GM12878 (cell line): ENCODE data around the gene PGM3. TPM values are rescaled to one million over a fixed set of nuclear protein-coding genes. Genes with fewer than 3 reads are reported as not detected.

ENCODE experiments used
- ATAC-seq: fragments of 200-7000 bp; cut with Tn5 transposase; 3 replicates; pipeline ENCODE4 v1.9.1; 2020; ENCODE audit warnings: mild to moderate bottlenecking, moderate library complexity
- BruUV-seq: library from RNA; stranded (reverse); fragments of 400-500 nt; replicated peaks from 2 replicates; lab custom pipeline; 2021; lab: Mats Ljungman, UMichigan
- CTCF ChIA-PET: fragments of 300-600 bp; sonication (Branson Sonifier 250); formaldehyde crosslinking; extraction: SDS; loops from one replicate; lab custom pipeline; 2021; ENCODE audit warnings: inconsistent platforms; lab: Yijun Ruan, JAX
- POLR2A ChIA-PET: fragments of 350-600 bp; formaldehyde crosslinking; extraction: SDS; loops from one replicate; lab custom pipeline; 2021; ENCODE audit warnings: inconsistent platforms; lab: Charles Lee
- RAD21 ChIA-PET: fragments of 300-600 bp; sonication (Branson Sonifier 250); formaldehyde crosslinking; loops from one replicate; lab custom pipeline; 2023; ENCODE audit warnings: antibody characterized with exemption; ENCODE audit not compliant: unreplicated experiment; lab: Charles Lee
- SMC1A ChIA-PET: fragments of 300-600 bp; sonication (Branson Sonifier 250); formaldehyde crosslinking; loops from one replicate; lab custom pipeline; 2023; ENCODE audit not compliant: unreplicated experiment, uncharacterized antibody; lab: Charles Lee
- DNase-seq: peaks from one replicate; pipeline ENCODE4 v3.0.0-alpha.2; 2011; ENCODE audit warnings: low read depth, low spot score
- FAIRE-seq: peaks from 3 replicates; lab custom pipeline; 2011; peaks lifted over from hg19 to GRCh38; lab: Jason Lieb, UNC
- H2AFZ ChIP-seq: 2 replicates; pipeline ENCODE4 v1.6.0; 2011; ENCODE audit warnings: low read depth, low read length, control low read depth; ENCODE audit not compliant: control insufficient read depth
- H3K27ac ChIP-seq: 2 replicates; pipeline ENCODE4 v1.5.1; 2011; ENCODE audit warnings: control low read depth; ENCODE audit not compliant: control insufficient read depth, insufficient read depth
- H3K27me3 ChIP-seq, 2 experiments: replicated peaks in 1 of 2; 2 replicates each; pipeline versions ENCODE4 v1.6.0 to v1.6.1; 2011; ENCODE audit warnings: low read length in 1 of 2; ENCODE audit not compliant: control insufficient read depth in 2 of 2, insufficient read depth in 2 of 2
- H3K36me3 ChIP-seq, 2 experiments: 2 replicates each; pipeline ENCODE4 v1.5.1; 2011; ENCODE audit warnings: low read length in 1 of 2; ENCODE audit not compliant: control insufficient read depth in 2 of 2, insufficient read depth in 2 of 2
- H3K4me1 ChIP-seq: 2 replicates; pipeline ENCODE4 v1.6.1; 2011; ENCODE audit warnings: mild to moderate bottlenecking, low read length, moderate library complexity, mixed read lengths; ENCODE audit not compliant: control insufficient read depth, insufficient read depth
- H3K4me2 ChIP-seq: 2 replicates; pipeline ENCODE4 v1.6.0; 2011; ENCODE audit warnings: control low read depth; ENCODE audit not compliant: control insufficient read depth, insufficient read depth
- H3K4me3 ChIP-seq: fragments of 200-600 bp; sonication (generic); 2 replicates; pipeline ENCODE4 v1.5.1; 2016
- H3K79me2 ChIP-seq: 2 replicates; pipeline ENCODE4 v1.6.0; 2011; ENCODE audit warnings: low read length; ENCODE audit not compliant: control insufficient read depth, insufficient read depth
- H3K9ac ChIP-seq: 2 replicates; pipeline ENCODE4 v1.8.0; 2011; ENCODE audit warnings: low read length, control low read depth, mixed read lengths; ENCODE audit not compliant: control insufficient read depth, insufficient read depth
- H3K9me3 ChIP-seq: replicated peaks from 3 replicates; pipeline ENCODE4 v1.5.1; 2011; ENCODE audit warnings: mild to moderate bottlenecking, low read length; ENCODE audit not compliant: control insufficient read depth, insufficient read depth
- H4K20me1 ChIP-seq: 2 replicates; pipeline ENCODE4 v1.6.0; 2011; ENCODE audit not compliant: control insufficient read depth, insufficient read depth
- BCL11A ChIP-seq: IDR thresholded peaks from 2 replicates; pipeline ENCODE4 v1.6.1; 2011; ENCODE audit warnings: low read depth, low read length
- MEF2A ChIP-seq: IDR thresholded peaks from 2 replicates; pipeline ENCODE4 v1.6.1; 2011; ENCODE audit warnings: low read depth, mild to moderate bottlenecking, low read length, moderate library complexity; ENCODE audit not compliant: insufficient read depth
- MTA3 ChIP-seq: IDR thresholded peaks from 2 replicates; pipeline ENCODE4 v1.6.1; 2012; ENCODE audit warnings: low read length, inconsistent platforms, borderline replicate concordance
- NR2C1 ChIP-seq: fragments of 450-650 bp; IDR thresholded peaks from 2 replicates; pipeline ENCODE4 v1.6.1; 2017; ENCODE audit warnings: antibody characterized with exemption, mild to moderate bottlenecking, moderate library complexity
- NRF1 ChIP-seq: conservative IDR thresholded peaks from 2 replicates; pipeline ENCODE4 v1.6.1; 2011; ENCODE audit warnings: mild to moderate bottlenecking, low read depth, low read length, improper control_type of control experiment
- POU2F2 ChIP-seq: IDR thresholded peaks from 3 replicates; pipeline ENCODE4 v1.6.1; 2011; ENCODE audit warnings: low read depth, mild to moderate bottlenecking, low read length, borderline replicate concordance
- SREBF1 ChIP-seq: IDR thresholded peaks from 2 replicates; pipeline ENCODE4 v1.6.1; 2012; ENCODE audit warnings: mild to moderate bottlenecking, low read length
- TCF3 ChIP-seq: IDR thresholded peaks from 2 replicates; pipeline ENCODE4 v1.6.1; 2012; ENCODE audit warnings: low read depth, mild to moderate bottlenecking, low read length, borderline replicate concordance; ENCODE audit not compliant: insufficient read depth
- ZSCAN29 ChIP-seq: fragments of 450-650 bp; IDR thresholded peaks from 2 replicates; pipeline ENCODE4 v1.6.1; 2017; ENCODE audit warnings: mild to moderate bottlenecking, moderate library complexity
- WGBS: methylation state at CpG from one replicate; pipeline ENCODE4 v1.1.6; 2016; ENCODE audit warnings: low lambda C conversion rate; ENCODE audit not compliant: insufficient replicate concordance, insufficient coverage; ENCODE audit errors: missing lambda C conversion rate; 5-methylcytosine and 5-hydroxymethylcytosine counted together
- in situ Hi-C: fragments of 300-500 bp; cut with MboI; formaldehyde crosslinking; loops from 9 replicates; pipeline ENCODE4 v1.14.3; 2018; ENCODE audit warnings: mixed read lengths
- intact Hi-C: fragments of 100-400 bp; cut with micrococcal nuclease; formaldehyde crosslinking; loops from one replicate; pipeline ENCODE4 v1.14.2; 2022; ENCODE audit not compliant: unreplicated experiment
- polyA plus RNA-seq, 11 experiments: library from polyadenylated mRNA; depleted of rRNA in 4 of 11; unstranded in 6 of 11; stranded (reverse) in 5 of 11; fragments of >200 nt; fragmentation: Nextera tagmentation in 4 of 11; fragmentation: Illumina TruSeq in 1 of 11; extraction: Ambion mirVana in 4 of 11; extraction: Trizol in 1 of 11; gene quantifications; 1 replicate in 1 of 11; 2 replicates in 10 of 11; pipeline versions ENCODE4 v1.2.1 to v1.2.3, GENCODE V29; 2011 to 2016; ENCODE audit warnings: inconsistent platforms in 2 of 11, missing spikeins in 2 of 11, low read depth in 1 of 11
- total RNA-seq, 4 experiments: library from RNA; depleted of rRNA in 3 of 4; stranded (reverse); fragments of >200 nt in 3 of 4; fragmentation: Illumina TruSeq in 1 of 4; extraction: Trizol in 1 of 4; gene quantifications; 2 replicates each; pipeline versions ENCODE4 v1.2.1 to v1.2.3, GENCODE V29; 2013 to 2021
- TF ChIP-seq, protein P1 (sequence below): fragments of 450-650 bp; formaldehyde crosslinking; IDR thresholded peaks from 2 replicates; pipeline ENCODE4 v1.4.0; 2020; ENCODE audit warnings: mild to moderate bottlenecking, moderate library complexity
- TF ChIP-seq, protein P2 (sequence below): fragments of 450-650 bp; formaldehyde crosslinking; IDR thresholded peaks from 2 replicates; pipeline ENCODE4 v1.4.0; 2022; ENCODE audit warnings: mild to moderate bottlenecking, moderate library complexity
- TF ChIP-seq, protein P3 (sequence below), 3 experiments: IDR thresholded peaks in 2 of 3; conservative IDR thresholded peaks in 1 of 3; 2 replicates each; pipeline ENCODE4 v1.5.1; 2011; ENCODE audit warnings: low read depth in 3 of 3, low read length in 3 of 3, mild to moderate bottlenecking in 3 of 3, control low read depth in 2 of 3, moderate library complexity in 2 of 3, inconsistent platforms in 1 of 3, mixed read lengths in 1 of 3; ENCODE audit not compliant: control insufficient read depth in 2 of 3, insufficient read depth in 1 of 3; ENCODE audit errors: extremely low read depth in 1 of 3
- TF ChIP-seq, protein P4 (sequence below): IDR thresholded peaks from 2 replicates; pipeline ENCODE4 v1.6.1; 2012; ENCODE audit warnings: low read depth, low read length, improper control_type of control experiment

The PGM3 gene
- total and polyA plus RNA-seq, 10 of the 15 experiments (the other 5 are each of a cell fraction or from before 2014, with no cell fraction given) = 13.0 to 36.0 (median 24.6) TPM

DNA sequence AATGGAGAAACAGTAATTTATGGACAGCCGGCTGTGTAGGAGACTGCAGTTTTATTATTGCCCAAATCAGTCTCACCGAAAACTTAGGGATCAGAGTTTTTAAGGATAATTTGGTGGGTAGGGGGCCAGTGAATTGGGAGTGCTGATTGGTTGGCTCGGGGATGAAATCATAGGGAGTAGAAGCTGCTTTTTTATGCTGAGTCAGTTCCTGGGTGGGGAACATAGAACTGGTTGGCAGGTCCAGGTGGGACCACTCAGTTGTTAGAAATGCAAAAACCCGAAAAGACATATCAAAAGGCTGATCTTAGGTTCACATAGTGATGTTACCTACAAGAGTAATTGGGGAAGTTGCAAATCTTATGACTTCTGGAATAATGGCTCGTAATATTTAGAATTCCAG is 66.3 kb downstream of the PGM3 start (continued):
- TF ChIP-seq, protein P1, sequence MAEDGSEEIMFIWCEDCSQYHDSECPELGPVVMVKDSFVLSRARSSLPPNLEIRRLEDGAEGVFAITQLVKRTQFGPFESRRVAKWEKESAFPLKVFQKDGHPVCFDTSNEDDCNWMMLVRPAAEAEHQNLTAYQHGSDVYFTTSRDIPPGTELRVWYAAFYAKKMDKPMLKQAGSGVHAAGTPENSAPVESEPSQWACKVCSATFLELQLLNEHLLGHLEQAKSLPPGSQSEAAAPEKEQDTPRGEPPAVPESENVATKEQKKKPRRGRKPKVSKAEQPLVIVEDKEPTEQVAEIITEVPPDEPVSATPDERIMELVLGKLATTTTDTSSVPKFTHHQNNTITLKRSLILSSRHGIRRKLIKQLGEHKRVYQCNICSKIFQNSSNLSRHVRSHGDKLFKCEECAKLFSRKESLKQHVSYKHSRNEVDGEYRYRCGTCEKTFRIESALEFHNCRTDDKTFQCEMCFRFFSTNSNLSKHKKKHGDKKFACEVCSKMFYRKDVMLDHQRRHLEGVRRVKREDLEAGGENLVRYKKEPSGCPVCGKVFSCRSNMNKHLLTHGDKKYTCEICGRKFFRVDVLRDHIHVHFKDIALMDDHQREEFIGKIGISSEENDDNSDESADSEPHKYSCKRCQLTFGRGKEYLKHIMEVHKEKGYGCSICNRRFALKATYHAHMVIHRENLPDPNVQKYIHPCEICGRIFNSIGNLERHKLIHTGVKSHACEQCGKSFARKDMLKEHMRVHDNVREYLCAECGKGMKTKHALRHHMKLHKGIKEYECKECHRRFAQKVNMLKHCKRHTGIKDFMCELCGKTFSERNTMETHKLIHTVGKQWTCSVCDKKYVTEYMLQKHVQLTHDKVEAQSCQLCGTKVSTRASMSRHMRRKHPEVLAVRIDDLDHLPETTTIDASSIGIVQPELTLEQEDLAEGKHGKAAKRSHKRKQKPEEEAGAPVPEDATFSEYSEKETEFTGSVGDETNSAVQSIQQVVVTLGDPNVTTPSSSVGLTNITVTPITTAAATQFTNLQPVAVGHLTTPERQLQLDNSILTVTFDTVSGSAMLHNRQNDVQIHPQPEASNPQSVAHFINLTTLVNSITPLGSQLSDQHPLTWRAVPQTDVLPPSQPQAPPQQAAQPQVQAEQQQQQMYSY (CRISPR knock-in tag) = no peak
- TF ChIP-seq, protein P2, sequence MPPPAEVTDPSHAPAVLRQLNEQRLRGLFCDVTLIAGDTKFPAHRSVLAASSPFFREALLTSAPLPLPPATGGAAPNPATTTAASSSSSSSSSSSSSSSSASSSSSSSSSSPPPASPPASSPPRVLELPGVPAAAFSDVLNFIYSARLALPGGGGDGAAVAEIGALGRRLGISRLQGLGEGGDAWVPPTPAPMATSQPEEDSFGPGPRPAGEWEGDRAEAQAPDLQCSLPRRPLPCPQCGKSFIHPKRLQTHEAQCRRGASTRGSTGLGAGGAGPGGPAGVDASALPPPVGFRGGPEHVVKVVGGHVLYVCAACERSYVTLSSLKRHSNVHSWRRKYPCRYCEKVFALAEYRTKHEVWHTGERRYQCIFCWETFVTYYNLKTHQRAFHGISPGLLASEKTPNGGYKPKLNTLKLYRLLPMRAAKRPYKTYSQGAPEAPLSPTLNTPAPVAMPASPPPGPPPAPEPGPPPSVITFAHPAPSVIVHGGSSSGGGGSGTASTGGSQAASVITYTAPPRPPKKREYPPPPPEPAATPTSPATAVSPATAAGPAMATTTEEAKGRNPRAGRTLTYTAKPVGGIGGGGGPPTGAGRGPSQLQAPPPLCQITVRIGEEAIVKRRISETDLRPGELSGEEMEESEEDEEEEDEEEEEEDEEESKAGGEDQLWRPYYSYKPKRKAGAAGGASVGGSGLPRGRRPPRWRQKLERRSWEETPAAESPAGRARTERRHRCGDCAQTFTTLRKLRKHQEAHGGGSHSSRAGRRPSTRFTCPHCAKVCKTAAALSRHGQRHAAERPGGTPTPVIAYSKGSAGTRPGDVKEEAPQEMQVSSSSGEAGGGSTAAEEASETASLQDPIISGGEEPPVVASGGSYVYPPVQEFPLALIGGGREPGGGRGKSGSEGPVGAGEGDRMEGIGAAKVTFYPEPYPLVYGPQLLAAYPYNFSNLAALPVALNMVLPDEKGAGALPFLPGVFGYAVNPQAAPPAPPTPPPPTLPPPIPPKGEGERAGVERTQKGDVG = no peak
- TF ChIP-seq TCF3 (no peak), POU2F2 (no peak)

DNA sequence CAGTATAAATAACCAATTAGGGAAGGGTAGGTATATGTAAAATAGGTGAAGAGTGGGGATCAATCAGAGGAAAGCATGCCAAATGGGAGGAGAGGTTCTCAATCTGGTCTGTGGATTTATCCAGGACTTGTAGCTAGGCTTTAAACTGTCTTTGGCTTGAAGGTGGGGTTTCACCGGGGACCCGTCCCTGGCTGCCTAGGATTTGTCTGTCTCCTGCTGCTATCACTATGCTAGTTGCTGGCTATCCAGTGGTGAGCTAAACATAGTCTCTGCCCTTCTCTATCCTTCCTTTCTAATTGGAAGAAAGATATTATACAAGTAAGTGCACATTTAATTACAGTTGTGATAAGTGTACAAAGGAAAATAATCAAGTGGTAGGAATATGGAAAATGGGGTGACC is 66.8 kb downstream of the PGM3 start:
- FAIRE-seq = no peak
- H3K4me2 ChIP-seq = no peak overlapping the region
- no peak for DNase-seq
- 100% methylated on average over 2 of the region's 2 CpGs for WGBS
- POLR2A ChIA-PET = no interaction called here
- CTCF ChIA-PET = interaction anchor here (1.5 kb wide), 1 partner anchor 60 kb away, joined by 3 read pairs; no protein-coding TSS in a partner anchor
- H3K9me3 ChIP-seq = no peaks in the 10 kb centered on the region
- peaks cover 7 to 31% of the 10 kb centered on the region in 2 experiments for H3K36me3 ChIP-seq
- ATAC-seq = no peak
- no TSS peak for BruUV-seq
- RAD21 ChIA-PET = no interaction called here
- in situ Hi-C loops (no loop called here), intact Hi-C loops (no loop called here)
- H4K20me1 ChIP-seq = no peaks in the 10 kb centered on the region
- H3K79me2 ChIP-seq = no peaks in the 10 kb centered on the region
- H3K4me3 ChIP-seq = no peak overlapping the region
- no peak overlapping the region for H3K9ac ChIP-seq
- no peaks in the 10 kb centered on the region for H3K4me1 ChIP-seq
- H2AFZ ChIP-seq = no peak overlapping the region
- H3K27ac ChIP-seq = no peak overlapping the region
- no peaks in the 10 kb centered on the region for H3K27me3 ChIP-seq
- SMC1A ChIA-PET = interaction anchor here (1.0 to 1.3 kb wide), 2 partner anchors 56 to 92 kb away, joined by 3 to 5 read pairs; no protein-coding TSS in a partner anchor
- TF ChIP-seq MTA3 = no peak
- no peak for TF ChIP-seq ZSCAN29
- TF ChIP-seq BCL11A = no peak
- no peak for TF ChIP-seq NR2C1
- TF ChIP-seq, protein P3, sequence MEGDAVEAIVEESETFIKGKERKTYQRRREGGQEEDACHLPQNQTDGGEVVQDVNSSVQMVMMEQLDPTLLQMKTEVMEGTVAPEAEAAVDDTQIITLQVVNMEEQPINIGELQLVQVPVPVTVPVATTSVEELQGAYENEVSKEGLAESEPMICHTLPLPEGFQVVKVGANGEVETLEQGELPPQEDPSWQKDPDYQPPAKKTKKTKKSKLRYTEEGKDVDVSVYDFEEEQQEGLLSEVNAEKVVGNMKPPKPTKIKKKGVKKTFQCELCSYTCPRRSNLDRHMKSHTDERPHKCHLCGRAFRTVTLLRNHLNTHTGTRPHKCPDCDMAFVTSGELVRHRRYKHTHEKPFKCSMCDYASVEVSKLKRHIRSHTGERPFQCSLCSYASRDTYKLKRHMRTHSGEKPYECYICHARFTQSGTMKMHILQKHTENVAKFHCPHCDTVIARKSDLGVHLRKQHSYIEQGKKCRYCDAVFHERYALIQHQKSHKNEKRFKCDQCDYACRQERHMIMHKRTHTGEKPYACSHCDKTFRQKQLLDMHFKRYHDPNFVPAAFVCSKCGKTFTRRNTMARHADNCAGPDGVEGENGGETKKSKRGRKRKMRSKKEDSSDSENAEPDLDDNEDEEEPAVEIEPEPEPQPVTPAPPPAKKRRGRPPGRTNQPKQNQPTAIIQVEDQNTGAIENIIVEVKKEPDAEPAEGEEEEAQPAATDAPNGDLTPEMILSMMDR (IDR thresholded peaks at IDR 0.05 in 2 of 3, conservative IDR thresholded peaks at IDR 0.05 in 1 of 3; ENCODE audit: control insufficient read depth in 2 of 3, extremely low read depth in 1 of 3, insufficient read depth in 1 of 3, low read depth in 3 of 3, low read length in 3 of 3) = no peak
- TF ChIP-seq SREBF1 = no peak
- no peak for TF ChIP-seq NRF1
- no peak for TF ChIP-seq MEF2A
- TF ChIP-seq, protein P4, sequence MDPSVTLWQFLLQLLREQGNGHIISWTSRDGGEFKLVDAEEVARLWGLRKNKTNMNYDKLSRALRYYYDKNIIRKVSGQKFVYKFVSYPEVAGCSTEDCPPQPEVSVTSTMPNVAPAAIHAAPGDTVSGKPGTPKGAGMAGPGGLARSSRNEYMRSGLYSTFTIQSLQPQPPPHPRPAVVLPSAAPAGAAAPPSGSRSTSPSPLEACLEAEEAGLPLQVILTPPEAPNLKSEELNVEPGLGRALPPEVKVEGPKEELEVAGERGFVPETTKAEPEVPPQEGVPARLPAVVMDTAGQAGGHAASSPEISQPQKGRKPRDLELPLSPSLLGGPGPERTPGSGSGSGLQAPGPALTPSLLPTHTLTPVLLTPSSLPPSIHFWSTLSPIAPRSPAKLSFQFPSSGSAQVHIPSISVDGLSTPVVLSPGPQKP = no peak
